NOMO-1 treated with dmso at 0.1 percent for 144 hours (cell line): Measurements from ENCODE around the gene WFDC2.
A peak's percentile ranks its signal among the peaks of the same experiment; 100 is the strongest.

Experiments used
- DNase-seq: peaks from one replicate; lab custom pipeline; 2025; ENCODE audit not compliant: unreplicated experiment; lab: John Stamatoyannopoulos, UW

WFDC2 gene

DNA sequence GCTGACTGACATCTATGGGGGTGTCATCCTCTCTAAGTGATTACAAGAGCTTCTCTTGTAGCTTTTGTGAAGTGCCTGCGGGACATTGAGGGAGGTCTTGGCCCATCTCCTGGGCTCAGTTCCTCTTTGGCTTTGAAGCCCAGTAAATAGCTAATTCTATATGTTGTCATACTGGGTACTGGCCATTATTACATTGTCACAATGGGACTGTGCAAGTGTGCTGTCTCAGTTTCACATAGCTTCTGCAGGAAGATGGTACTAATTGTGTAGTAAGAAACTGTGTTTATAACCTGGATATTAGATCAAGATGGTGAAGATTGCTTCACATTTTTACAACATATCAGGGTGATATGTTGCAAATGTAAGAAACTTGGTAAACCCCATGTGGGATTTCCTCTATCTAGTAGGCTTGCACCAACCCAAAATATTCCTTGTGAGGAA, 26.0 kb downstream of the WFDC2 start:
- DNase-seq, result peak; percentile 66

DNA sequence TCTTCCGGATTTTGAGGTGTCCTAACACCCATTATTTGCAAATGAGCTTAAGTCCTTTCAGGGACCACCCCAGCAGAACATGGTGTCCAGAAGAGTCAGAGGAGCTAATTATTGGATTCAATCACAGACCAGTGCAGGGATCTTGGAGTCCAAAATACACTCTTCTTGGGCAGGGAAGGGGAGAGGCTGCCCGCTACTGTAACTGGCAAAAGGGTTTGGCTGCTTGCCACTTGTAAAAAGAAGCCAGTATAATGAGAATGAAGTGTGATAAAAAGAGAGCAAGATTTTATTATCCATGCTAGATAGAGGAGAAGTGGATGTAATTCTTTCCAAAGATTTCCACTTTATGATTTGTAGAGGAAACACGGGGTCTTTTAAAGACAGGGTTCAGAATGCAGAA, 26.6 kb downstream of the WFDC2 start:
- DNase-seq, result no peak

DNA sequence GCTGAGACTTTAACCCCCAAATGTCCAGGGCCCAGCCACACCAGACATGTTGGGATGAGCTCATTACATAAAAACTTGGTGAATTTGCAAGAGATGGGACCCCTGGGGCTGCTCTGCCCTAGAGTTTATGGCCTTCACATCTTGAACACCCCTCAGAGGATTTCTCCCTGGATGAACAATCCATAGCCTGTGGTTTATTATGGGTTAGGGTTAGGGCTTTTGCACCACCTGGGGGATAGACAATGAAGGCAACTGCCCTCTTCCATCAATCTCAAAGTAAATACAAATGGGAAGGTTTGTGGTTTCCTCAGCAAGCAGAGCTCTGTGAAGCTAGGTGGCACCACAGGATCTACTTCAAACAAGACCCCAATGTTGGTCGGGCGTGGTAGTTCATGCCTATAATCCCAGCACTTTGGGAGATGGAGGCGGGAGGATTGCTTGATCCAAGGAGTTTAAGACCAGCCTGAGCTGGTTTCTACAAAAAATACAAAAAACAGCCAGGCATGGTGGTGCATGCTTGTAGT, 28.5 kb downstream of the WFDC2 start:
- DNase-seq, result no peak

DNA sequence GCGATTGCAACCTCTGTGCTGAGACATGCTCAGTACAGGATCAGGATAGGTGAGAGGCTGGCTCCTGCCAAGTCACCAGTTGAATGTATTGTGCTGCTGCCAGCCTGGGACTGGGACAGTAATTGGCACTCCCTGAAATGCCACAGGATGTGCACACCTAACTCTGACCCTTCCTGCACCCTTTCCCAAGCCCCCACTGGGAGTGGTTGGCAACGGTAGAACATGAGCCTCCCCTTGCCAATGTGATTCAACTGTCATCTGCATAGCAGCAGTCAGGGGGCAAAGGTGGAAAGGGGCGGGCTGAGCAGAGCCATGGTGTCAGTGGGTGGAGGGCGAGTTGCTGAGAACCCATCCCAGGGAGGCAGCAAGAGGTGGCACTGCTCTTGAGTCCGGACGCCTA, 30.5 kb downstream of the WFDC2 start:
- DNase-seq, result no peak

DNA sequence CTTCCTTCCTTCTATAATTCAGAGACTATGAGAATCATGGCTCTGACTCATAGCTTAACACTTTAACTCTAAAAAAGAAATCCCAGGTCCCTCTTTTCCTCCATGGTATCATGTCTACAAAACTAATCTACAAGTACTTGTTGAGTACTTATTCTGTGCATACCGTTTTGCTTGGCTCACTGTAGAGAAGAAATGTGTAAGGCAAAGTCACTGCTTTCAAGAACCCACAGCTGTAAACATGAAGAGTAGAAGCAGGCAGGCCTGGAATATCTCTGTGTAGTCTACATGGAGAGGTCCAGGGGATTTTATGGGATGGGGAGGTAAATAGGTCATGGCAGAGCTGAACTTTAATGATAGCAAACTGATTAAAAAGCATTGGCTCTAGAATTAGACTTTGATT, 32.0 kb downstream of the WFDC2 start:
- no peak for DNase-seq

DNA sequence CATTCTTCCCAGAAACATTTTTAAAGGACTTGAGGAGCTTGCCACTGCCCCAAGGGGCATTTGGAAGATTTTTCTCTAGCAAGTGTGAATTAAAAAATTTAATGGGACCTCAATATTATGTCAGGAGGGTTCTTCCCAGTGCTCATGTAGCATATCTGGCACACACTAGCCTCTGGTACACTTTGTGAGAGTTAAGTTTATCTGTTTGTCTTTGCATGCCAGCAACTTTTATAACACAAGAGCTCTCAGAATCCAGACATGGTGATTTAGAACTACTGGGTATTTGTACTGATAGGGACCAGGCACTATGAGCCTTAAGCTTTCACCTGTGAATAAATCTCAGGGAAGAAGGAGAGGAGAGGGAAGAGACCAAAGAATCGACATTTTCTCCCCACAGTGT, 33.0 kb downstream of the WFDC2 start:
- DNase-seq, result no peak

DNA sequence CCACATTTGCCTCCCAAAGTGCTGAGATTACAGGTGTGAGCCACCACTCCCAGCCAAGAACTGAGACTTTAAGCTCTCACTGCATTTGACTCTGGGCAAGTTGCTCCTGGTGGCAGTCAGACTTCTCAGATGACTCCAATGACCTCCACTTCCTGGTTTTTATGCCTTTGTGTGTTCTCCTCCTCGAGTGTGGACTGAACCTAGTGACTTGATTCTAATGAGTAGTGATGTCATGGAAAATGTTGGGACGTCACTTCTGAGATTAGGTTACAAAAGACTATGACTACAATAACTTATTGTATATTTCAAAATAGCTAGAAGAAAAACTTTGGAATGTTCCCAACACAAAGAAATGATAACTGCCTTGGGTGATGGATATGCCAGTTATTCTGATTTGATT, 33.9 kb downstream of the WFDC2 start:
- no peak for DNase-seq

DNA sequence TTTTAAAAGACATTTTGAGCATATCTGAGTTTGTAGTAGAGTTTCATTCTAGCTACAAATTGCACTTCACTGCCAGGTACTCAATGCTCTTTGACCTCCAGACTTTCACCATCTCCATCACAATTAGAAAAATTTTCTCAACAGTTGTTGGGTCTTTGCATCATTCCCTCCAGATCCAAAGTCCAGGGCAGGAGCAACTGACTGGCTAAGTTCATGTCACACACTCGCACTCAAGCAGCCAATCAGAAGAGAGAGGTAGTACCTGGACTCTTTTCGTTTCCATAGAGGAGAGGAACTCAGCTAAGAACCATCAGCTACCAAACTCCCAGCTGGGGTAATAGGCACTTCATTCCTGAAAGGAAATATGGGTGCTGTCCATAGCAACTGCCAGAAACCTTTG, 36.8 kb downstream of the WFDC2 start:
- DNase-seq, result no peak

DNA sequence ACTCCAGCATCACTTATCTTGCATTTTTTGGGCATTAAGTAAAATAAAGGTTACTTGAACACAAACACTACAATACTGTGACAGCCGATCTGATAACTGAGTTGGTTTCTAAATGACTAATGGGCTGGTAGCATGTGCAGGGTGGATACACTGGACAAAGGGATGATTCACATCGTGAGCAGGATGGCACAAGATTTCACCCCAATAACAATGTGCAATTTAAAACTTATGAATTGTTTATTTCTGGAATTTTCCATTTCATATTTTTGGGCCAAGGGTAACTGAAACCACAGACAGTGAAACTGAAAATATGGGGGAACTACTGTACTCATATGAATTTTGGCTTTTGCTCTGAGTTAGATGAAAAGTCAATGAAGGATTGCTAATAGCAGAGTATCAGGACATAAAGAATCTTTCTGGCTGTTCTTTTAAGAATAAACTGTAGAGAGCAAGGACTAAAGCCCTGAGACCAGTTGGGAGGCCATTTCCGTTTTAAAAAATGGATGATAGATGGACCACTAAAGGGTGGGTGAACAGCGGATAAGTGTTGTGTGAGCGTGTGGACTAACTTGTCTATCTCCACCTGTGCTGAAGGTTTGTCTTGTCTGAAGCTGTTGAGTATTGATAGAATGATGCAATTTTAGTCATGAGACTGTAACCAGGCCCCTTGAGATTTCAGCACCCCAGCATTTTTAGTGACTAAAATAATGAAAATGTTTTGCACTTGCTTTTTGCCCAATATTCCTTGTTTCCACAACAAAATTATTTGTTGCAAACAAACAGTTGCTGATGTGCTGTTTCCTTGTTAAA, 37.7 kb downstream of the WFDC2 start:
- DNase-seq, result no peak

DNA sequence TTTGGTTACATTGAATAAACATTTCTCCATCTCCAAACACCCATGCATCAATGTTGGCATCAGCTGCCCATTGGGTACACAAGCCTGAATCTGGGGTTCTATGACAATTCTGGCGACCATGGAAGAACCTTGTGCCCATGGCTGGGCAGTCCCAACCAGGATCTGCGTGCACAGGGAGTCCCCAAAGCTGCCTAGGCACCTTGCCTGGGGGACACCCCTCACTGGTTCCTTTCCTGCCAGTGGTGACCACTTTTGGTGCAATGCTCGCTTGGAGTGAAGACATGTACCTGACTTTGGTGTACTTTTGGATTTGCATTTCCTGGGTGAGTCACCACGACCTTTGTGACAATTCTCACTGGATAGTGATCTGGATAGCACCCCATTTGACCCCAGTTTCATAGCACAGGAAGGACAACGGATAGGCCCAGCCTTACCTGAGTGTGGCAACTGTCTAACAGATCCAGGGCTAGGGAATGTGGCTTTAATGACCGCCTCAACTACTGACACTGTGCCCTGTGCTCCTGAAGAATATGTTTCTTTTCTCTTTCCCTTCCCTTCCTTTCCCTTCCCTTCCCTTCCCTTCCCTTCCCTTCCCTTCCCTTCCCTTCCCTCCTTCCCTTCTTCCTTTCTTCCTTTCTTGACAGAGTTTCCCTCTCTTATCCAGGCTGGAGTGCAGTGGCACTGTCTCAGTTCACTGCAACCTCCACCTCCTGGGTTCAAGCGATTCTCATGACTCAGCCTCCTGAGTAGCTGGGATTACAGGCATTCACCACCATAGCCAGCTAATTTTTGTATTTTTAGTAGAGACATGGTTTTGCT, 38.7 kb downstream of the WFDC2 start:
- no peak for DNase-seq

DNA sequence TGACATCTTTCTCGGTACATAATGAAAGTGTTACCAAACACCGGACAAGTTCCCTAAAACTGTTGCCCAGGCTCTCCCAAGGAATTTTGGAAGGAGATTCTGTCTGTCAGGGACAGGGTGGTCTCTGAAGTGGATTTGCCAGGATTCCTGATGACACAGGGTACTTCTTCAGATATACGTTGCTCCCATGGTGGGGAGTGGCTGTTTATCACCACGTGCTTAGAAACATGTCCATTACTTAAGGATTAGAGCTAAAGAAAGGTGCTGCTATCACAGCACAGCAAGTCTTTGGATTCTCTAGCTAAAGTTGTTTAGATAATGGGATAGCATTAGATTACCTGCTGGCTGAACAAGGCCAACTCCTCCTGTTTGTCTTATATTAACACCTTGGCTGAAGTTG, 39.5 kb downstream of the WFDC2 start:
- no peak for DNase-seq

DNA sequence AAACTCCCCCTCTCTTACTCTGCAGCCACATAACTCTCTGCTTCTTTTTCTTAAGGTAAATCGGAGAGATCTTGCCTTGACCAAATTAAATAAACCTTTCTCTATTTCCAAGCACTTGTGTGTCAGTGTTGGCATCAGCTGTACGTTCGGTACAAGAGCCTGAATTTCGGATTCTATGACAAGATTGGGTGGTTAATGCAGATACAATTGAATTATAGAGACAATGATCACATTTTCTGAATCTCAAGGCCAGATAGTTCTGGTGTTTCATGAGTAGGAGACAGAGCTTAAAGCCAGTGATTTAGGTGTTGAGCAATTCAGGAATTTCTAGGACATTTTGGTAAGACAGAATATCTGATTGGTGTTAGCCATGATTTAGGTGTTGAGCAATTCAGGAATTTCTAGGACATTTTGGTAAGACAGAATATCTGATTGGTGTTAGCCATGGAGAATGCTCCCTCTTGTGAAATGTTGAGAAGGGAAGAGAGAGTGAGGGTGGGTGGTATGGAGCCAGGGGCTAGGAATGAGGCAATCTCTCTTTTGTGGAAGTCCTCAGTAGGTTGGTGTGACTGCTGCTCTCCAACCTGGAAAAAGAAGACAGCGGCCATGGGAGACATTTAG, 40.8 kb downstream of the WFDC2 start:
- DNase-seq, result no peak

DNA sequence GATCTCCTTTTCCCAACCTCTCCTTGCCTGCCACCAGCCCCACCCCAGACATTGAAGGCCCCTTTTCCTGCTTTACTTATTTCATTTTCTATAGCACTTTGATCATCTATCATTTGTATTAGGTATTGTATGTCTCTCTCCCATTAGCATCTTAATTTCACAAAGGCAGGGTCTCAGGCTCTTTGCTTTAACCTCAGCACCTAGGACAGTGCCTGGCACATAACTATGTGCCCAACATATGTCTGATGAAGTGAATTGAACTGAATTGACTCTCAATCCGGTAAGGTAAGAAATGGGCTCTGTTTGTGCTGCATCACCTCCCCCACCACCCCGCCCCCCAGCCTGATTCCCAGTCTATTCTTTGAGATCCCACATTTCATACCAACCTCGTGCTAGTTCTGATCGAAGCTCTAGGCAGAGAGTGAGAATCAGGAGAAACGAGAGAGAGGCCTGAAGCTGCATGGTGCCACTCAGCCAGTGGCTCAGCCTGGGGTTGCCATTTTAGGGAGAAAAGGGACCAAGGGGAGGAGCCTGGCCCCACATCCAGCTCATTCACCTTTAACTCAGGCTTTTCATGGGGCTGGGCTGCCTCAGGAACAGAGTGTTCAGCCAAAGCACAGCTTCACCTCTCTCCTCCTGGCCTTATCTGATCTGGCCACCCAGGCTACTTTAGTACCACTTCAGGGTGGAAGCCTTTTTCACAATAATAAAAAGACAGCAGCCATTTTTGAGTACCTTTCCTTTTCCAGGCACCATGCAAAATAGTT, 45.8 kb downstream of the WFDC2 start, which contains the start of gene SPINT3:
Gene SPINT3 (minus strand): TSS at position 476 of the 767 bp plus-strand sequence. CDS start 14 bp downstream, at position 462.
- no peak for DNase-seq

DNA sequence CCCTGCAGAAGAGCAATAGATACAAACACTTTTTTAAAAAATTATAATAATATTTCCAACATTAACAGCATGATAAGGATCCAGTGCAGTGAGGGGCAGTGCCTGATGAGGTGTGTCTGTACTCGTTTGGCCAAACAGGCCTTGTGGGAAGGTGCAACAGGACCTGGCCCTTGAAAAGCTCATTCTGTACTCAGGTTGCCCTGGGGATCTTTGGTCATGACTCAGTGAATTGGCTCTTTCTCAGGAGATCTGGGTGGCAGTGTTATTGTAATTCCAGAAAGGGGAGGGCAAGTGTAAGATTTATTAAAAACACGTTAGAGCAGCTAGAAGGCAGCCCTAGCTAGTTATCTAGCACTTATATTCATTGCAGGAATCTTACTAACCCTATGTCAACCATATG, 48.7 kb downstream of the WFDC2 start:
- DNase-seq, result no peak

DNA sequence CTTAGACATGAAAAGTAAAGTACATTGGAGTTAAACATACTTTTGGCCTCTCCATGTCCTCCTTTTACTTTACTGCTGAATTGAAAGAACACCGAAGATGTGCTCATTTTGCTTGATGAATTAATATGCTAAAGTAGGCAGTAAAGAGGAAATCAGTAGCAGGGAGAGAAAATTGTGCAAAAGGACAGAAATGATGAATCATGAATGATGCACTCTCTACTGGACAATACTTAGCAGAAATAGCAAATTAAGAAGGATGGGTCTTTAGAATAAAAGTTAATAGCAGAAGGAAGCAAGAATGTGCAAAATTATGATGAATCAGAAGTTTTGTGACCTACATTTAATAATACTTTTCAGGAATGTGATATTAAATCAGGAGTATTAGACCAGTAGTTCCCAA, 54.3 kb downstream of the WFDC2 start:
- DNase-seq, result peak; percentile 1

DNA sequence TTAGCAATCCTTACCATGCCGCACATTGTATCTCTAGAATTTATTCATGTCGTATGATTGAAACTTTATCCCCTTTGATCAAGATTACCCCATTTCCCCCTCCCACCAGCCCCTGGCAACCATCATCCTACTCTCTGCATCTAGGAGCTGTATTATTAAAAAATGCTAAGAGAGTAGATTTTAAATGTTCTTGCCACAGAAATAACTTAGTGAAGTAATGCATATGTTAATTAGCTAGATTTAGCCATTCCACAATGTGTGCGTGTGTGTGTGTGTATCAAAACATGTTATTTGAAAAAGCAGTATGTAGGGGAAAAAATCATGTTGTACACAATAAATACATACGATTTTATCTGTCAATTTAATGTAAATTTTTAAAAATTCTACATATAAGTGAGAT, 57.7 kb downstream of the WFDC2 start:
- DNase-seq, result no peak
